HG02588 (cell line): Measurements from ENCODE around the gene C10orf90.

Experiments used
- ATAC-seq: cut with Tn5 transposase; IDR thresholded peaks from one replicate; pipeline ENCODE4 v1.9.1; 2021; ENCODE audit warnings: mild to moderate bottlenecking, moderate library complexity; ENCODE audit not compliant: unreplicated experiment

C10orf90 gene, protein sequence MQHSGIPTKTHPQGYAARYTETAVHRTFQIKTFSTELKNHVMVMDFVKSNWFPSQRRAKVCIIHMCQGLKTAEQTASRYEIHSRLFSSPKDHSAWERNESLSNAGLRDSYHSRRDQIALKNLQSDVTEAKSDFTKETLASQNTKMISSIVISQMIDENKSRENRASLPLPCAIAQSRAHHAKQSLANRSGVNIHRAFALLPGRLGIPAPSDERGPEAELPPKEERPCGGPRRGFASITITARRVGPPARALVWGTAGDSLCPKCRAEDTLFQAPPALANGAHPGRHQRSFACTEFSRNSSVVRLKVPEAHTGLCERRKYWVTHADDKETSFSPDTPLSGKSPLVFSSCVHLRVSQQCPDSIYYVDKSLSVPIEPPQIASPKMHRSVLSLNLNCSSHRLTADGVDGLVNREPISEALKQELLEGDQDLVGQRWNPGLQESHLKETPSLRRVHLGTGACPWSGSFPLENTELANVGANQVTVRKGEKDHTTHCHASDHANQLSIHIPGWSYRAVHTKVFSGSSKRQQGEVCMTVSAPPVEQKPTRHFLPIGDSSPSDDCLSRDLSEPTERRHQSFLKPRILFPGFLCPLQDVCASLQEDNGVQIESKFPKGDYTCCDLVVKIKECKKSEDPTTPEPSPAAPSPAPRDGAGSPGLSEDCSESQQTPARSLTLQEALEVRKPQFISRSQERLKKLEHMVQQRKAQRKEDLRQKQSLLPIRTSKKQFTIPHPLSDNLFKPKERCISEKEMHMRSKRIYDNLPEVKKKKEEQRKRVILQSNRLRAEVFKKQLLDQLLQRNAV

DNA sequence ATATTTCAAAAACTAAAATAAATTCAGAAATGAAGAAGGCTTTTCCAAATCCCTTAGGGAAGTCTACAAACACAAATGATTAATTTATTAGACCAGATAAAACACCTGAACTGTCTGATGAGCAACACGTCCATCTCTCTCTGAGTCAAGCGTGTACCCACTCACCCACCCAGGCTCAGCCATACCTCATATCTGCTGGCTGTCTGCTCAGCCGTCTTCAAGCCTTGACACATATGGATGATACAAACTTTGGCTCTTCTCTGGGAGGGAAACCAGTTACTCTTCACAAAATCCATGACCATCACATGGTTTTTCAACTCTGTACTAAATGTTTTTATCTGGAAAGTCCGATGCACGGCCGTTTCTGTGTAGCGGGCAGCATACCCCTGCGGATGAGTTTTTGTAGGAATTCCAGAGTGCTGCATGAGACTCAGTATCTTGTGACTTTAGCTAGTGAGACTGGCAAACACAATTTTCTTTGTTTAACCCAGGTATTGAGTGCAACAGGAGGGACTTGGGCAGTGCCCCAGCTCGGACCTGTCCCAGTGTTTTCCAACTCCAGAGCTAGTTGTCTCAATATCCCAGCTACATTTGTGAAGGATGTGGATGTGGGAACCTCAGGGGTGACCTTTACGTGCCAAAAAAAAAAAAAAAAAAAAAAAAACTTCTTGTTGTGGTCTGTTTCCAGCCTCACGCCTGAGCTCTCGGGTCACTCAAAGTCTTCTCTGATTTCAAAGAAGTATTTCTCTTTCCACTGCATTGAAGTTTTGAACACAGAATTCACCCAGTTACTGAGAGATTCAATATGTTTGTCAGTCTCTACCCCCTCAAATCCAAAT lies at the start of gene C10orf90:
Gene C10orf90 (minus strand): TSS at position 638 of the 839 bp plus-strand sequence. CDS start 213 bp downstream, at position 425.
- no peak for ATAC-seq

DNA sequence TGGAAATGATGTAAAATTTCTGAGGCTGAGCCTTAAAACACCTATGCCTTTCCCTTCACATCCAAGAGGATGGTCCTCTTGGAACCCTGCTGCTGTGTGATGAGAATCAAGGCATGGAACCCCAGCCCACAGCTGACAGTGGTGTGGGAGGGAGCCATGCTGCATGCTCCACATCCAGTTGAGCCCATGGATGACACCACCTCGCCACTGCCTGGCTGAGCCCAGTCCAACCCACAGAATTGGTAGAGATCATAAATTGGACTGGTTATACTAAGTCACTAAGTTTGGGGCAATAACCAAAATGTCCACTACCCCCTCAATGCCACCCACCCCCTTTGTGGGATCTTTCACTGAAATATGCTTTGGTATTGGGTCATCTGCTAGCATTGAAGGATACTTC lies 45.9 kb upstream of the C10orf90 start:
- no peak for ATAC-seq

DNA sequence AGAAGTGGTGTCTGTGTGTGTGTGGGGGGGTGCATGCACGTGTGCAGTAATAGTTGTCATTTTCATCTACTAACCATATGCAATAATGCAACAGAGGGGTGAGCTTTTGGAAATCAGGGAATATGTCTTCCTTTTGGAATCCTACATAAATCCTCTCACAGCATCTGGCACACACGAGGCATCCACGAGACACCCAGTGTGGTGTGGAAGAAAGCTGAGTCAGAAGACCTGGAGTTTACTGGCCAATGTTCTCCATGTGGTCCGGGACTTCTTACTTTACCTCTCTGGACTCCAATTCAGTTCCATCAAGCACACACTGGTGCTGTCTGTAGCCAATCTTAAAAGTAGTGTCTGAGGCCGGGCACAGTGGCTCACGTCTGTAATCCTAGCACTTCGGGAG lies 43.1 kb upstream of the C10orf90 start:
- ATAC-seq = no peak

DNA sequence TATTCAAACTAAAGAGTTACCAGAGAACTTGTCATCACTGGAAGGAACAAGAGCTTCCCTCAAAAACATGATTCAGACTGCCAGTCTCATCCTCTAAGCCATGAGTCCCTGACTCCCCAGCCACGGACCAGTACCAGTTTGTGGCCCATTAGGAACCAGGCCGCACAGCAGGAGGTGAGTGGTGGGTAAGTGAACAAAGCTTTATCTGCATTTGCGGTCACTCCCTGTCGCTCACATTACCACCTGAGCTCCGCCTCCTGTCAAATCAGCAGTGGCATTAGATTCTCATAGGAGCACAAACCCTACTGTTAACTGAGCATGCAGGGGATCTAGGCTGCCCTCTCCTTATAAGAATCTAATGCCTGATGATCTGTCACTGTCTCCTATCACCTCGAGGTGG lies 42.2 kb upstream of the C10orf90 start:
- no peak for ATAC-seq

DNA sequence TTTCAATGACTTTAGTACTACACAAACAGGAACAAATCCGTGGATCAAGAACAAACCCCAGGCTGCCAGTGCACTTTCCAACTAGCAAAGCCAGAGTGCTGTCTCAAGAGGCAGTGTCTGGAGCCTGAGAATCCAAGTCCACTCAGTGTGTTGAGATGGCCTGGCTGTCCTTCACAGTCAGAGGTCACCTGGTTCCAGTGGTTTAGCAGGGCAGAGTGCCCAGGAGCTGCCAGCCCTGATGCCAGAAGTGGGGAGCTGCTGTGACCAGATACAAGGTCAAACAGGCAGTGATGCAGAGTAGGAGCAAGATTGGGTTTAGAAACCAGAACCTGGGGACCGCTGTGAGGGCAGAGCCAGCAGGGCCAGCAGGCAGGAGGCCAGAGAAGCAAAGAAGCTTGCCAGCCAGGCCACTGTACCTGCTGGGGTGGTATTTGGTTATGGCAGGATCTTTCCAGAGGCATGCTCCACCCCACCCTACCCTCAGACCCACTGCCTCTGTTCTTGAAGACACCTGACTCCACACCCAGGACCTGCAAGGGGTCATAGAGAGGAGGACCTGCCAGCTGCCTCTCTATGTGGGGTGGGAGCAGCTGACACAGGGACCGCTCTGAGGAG lies 35.6 kb upstream of the C10orf90 start:
- ATAC-seq = no peak

DNA sequence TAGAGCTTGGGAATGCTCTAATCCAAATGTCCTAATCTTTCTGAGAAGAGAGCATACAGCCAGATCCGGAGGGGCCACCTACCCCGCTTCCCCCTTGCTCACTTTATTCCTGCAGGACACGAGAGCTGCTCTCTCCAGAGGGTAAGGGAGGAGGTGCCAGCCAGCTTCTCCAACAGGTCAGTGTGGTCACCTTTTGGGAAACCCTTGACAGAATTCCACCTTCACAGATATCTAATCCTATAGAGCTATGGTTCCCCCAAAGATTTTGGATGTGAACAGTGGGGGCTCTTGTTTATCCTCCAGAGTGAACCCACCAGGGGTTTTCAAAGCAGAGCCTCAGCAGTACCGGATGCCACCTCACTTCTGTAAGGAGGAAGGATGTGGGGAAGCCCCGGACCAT lies 34.6 kb upstream of the C10orf90 start:
- ATAC-seq = no peak

DNA sequence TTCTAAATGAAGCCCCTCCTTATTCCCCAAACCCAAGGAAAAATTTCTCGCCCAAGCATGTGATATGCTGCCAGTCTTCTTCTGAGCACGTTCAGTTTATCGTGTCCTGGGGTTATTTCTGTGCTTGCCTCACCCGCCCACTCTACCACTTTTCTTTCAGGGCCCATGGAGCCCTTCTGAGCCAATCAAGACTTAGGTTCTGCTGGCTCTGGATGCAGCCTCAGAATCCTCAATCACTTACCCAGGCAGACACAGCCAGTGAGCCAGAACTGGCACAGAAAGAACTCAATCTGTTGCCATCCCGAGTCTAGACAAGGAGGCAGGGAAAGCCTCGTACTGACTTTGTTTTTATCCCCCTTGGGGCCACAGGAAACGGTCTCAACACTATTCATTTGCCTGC lies 34.2 kb upstream of the C10orf90 start:
- ATAC-seq = no peak

DNA sequence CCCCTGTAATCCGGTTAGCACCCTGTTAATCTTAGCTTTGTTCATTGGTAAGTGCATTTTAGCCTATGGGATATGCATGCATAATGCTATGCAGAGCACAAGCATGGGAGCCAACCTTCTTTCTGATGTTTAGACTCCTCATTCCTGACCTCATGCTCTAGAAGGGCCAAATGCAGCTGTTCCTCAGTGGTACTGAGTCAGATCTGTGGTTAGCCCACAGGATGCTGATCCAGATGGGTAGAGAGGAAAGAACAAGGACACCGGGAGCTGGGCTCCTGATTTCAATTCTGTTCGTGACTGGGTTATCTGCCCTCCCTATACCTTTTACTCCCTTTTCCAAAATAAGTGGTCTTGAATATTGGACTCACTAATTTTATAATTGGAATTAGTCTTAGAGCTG lies 31.7 kb upstream of the C10orf90 start:
- ATAC-seq = no peak

DNA sequence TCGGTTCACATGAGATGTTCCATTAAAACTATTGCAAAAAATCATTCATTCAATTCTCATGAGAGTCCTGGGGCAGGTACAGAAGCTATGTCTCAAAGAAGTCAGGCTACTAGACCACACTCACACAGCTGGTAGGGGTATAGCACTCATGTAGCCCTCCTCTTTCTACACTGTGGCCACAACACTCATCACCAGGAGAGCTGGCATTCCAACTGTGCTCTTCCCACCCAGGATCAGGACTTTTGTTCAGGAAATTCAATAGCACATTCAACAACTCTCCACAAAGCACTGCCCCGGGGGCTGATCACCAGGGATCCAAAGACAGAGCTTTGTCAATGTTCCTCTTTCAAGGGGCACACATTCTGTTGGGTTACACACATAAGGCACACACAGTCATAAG lies 31.0 kb upstream of the C10orf90 start:
- no peak for ATAC-seq

DNA sequence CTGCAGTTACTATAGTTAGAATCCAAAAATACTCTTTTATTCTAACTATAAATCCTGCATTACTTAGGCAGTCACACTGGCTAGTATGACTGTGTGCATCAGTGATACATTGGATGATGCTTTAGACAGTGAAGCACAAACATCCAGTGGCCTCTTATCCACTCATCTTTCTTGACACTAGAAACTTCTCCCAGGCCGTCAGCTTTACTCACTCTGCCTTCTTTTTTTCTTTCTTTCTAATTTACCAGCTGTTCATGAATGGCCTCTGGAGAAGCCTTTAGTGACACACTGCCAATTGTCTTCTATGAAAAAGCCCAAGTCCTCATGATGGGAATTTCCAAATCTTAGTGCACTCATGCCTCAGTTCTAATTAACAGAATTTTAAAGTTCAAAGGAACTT lies 26.2 kb upstream of the C10orf90 start:
- ATAC-seq = no peak

DNA sequence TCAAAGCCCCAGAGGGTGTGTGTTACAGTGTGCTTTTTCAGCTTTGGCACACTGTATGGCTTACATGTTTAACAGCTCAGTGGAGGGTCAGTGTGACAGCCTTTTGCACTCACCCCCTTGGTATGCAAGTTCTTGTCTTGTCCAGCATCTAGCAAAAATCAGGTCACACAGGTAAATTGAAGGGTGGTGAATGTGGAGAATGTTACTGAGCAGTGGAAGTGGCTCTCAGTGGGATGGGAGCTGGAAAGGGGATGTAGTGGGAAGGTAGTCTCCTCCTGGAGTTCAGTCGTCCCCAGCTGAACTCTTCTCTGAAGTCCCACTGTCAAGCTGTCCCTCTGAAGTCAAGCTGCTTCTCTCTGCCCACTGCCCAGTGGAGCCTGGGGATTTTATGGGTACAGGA lies 21.0 kb upstream of the C10orf90 start:
- no peak for ATAC-seq

DNA sequence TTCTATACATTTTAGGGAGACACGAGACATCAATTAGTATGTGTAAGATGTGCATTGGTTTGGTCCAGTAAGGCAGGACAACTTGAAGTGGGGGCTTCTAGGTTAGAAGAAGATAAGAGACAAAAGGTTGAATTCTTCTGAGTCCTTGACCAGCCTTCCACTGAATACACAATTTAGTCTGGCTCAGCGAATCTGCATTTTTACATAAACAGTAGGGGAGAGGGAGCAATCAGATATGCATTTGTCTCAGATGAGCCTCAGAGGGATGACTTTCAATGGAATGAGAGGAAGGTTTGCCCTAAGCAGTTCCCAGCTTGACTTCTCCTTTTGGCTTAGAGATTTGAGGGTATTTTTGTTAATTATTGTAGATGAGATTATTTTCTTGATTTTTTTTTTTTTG lies 20.0 kb upstream of the C10orf90 start:
- no peak for ATAC-seq

DNA sequence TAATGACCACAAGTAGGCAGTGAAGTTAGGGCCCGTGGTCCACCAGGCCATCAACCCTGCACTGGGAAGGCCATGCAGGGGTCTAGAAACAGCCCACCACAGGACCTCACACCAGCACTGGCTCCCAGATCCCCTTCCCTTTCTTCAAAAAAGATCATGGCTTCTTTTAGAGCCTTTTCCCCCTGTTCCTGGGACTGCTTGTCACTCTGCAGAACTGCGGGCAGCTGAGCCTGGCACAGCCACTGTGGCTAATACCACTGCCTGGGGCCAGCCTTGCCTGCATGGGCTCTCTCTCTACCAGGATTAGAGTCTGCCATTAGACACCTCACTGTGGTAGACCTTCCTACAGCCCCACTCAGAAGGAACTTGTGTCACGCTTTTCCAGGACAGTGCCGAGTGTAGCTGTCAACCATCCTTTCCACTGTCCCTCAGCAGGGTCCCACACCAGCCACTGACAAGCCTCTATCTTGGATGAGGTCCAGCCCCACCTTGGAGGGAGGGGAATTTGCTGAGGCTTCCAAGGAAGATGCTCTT lies 19.0 kb upstream of the C10orf90 start:
- ATAC-seq = no peak

DNA sequence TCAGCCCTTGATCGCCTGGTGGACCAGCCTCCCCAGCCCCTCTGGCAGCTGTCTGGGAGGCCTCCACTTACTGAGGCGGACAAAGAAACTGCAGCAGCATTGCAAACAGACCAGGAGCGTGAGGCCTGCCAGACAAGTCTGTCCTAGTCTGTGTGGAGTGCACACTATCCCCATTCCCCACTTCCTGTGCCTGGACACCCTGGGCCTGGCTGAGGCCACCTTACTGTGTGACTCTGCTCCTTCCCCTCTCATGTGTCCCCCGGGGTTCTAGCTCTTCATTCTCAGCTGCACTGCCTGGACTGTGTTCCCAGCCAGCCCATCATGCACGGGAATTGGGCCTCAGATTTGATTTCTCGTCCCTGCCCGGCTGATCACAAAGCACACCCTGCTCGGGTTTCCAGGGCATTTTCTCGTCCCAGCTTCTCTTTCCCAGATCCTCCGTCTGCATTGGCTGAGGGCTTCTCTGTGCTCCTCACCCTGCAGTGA lies 16.7 kb upstream of the C10orf90 start:
- no peak for ATAC-seq

DNA sequence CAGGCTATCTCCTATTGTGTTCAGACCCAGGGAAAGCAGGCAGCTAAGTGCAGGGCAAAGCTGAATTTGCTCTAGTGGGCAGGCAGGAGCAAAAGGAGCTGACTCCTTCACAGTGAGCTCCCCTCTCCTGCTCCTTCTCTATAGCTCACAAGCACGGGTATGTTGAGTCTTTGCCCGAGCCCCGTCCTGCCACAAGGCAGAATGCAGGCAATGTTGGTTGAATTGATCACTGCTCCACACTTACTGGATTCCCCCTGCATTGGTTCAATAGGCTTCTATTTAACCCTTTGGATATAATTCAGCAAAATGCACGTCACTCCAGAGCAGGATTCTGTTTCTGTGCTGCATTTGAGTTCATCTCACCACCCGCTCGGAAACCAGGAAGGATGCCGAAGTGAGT lies 16.2 kb upstream of the C10orf90 start:
- ATAC-seq = no peak

DNA sequence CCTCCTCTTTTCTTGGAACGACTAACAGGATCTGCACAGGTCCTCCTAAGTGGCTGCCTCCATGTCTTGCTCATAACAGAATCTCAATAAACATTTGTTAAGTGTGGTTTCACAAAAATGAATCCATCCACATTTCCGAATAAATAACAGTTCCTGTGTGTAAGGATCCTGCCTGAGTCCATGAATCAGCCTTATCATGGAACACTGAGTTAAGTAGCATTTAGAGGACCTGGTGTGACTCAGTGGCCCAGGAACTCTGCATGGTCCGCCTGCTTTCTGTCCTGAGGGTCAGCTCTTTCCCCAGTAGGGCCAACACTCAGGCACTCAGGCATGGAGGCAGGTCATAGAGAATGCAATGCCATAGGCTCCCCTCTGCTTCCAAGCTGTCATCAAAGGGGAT lies 15.8 kb upstream of the C10orf90 start:
- no peak for ATAC-seq

DNA sequence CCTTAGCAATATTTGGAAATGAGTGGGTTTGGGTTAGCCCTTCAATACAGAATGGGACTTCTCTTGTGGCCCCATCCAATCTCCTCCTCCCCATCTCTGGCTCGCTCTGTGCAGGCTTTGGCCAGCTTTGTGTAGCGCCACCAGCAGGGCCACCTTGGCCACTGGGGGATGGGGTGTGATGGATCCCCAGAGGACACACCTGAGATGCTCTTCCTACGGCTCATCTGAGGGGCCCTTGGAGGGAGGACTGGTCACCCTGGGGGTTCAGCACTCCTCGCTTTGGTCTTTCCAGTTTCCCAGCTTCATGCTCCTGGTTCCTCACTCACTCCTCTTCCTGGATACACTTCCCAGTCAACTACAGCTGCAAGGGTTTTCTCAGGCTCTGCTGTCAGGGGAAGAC lies 15.3 kb upstream of the C10orf90 start:
- ATAC-seq = no peak

DNA sequence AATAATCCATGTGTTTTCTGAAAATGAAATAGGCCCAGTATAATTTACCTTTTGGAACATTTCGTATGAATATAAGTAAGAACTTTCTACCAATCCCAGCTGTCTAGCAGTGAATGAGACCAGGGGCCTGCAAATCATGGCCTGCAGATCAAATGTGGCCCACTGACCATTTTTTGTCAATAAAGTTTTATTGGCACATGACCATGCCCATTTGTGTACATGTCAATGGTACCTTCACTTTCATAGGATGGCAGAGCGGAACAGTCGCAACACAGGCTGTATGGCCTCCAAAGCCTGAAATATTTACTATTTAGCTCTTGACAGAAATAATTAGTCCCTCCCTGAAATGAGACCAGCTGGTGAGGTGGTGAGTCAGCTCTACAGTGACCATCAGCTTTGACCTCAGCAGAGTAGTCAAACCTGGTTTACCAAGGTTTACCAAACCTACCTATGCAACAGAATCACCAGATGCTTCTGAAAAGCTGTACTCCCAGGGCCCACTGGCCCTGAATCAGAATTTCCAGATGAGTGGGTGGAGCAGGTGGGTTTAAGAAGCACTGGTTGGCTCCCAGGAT lies 13.8 kb upstream of the C10orf90 start:
- no peak for ATAC-seq

DNA sequence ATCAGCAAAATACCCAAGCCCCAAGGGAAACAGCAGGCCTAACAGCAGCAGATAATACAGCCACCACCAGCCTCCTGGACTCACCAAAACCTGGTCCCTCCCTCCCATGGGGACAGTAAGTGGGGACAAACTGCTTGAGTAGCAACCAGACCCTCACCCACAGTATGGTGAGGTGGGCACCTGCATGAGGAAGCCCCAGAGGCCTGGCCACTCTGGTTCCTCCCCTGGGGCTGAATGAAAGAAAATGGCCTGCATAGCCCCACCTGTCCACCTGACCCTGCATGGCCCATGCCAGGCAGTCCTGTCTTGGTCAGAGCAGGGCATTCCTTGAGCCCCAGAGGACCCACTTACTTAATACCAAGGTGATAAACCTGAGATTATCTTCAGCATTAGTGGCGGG lies 13.0 kb upstream of the C10orf90 start:
- ATAC-seq = no peak
